Thoracic aorta (tissue), 2 donors: Measurements from ENCODE around the gene SERPINB11. TPM values are rescaled to one million over a fixed set of nuclear protein-coding genes. Genes with fewer than 3 reads are reported as not detected.
"Not testable (repeated sequence)": the region's sequence is repeated elsewhere in the genome, so short reads cannot be mapped to it uniquely, and the experiment has no call there.

ENCODE experiments used
- ATAC-seq: fragments of 150-250 bp; one replicate; pipeline ENCODE4 v1.8.0; 2017; ENCODE audit warnings: low read depth; ENCODE audit not compliant: insufficient number of reproducible peaks, low FRiP score
- DNase-seq: peaks from one replicate; pipeline ENCODE4 v3.0.0-alpha.2; 2020; ENCODE audit warnings: low spot score
- H3K27ac ChIP-seq, 2 donors: fragments of 200-600 bp; sonication (generic); 1 replicate in 1 of 2; 2 replicates in 1 of 2; pipeline ENCODE4 v1.5.1; 2016; ENCODE audit warnings: mild to moderate bottlenecking in 2 of 2, moderate library complexity in 2 of 2
- H3K27me3 ChIP-seq: fragments of 200-600 bp; sonication (generic); replicated peaks from 2 replicates; pipeline ENCODE4 v1.6.0; 2016; ENCODE audit warnings: mild to moderate bottlenecking; ENCODE audit not compliant: insufficient read depth
- H3K36me3 ChIP-seq: fragments of 200-600 bp; sonication (generic); one replicate; pipeline ENCODE4 v1.5.1; 2016
- H3K4me1 ChIP-seq, 2 donors: fragments of 200-600 bp; sonication (generic); 1 replicate in 1 of 2; 2 replicates in 1 of 2; pipeline versions ENCODE4 v1.5.1 to v1.6.0; 2016; ENCODE audit warnings: low read depth in 2 of 2, mild to moderate bottlenecking in 1 of 2; ENCODE audit not compliant: control insufficient read depth in 1 of 2
- H3K4me3 ChIP-seq: fragments of 200-600 bp; sonication (generic); 2 replicates; pipeline ENCODE4 v1.5.1; 2016; ENCODE audit warnings: mild to moderate bottlenecking
- H3K9me3 ChIP-seq: fragments of 200-600 bp; sonication (generic); 2 replicates; pipeline ENCODE4 v1.5.1; 2016
- total RNA-seq, 2 donors: library from RNA; depleted of rRNA; stranded (reverse); fragments of >200 nt; gene quantifications; one replicate each; pipeline versions ENCODE4 v1.1.0 to v1.2.3, GENCODE V29; 2016
- TF ChIP-seq, protein P1 (sequence below): fragments of 200-600 bp; sonication (generic); IDR thresholded peaks from one replicate; pipeline ENCODE4 v1.5.1; 2019; ENCODE audit warnings: antibody characterized with exemption

SERPINB11 gene, protein sequence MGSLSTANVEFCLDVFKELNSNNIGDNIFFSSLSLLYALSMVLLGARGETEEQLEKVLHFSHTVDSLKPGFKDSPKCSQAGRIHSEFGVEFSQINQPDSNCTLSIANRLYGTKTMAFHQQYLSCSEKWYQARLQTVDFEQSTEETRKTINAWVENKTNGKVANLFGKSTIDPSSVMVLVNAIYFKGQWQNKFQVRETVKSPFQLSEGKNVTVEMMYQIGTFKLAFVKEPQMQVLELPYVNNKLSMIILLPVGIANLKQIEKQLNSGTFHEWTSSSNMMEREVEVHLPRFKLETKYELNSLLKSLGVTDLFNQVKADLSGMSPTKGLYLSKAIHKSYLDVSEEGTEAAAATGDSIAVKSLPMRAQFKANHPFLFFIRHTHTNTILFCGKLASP
- not detected for total RNA-seq

DNA sequence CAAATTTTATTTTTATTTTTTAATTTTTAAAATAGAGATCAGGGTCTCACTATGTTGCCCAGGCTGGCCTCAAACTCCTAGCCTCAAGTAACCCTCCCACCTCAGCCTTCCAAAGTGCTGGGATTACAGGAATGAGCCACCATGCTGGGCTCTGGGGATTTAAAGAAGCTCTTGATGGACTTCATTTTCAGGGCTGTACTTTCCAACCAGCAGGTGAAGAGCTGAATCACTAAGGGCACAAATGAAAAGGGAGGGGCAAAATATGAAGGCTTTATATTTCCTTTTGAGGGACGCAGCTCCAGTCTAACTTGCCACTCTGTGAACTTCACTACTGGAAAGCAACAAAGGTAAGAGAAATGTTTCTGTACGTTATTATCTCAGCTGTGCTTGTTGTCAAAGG, at the start of gene SERPINB11:
SERPINB11 (plus strand) TSS at position 301 of the 400 bp plus-strand sequence. CDS start 7,234 bp downstream, outside the sequence.
- TF ChIP-seq, protein P1, sequence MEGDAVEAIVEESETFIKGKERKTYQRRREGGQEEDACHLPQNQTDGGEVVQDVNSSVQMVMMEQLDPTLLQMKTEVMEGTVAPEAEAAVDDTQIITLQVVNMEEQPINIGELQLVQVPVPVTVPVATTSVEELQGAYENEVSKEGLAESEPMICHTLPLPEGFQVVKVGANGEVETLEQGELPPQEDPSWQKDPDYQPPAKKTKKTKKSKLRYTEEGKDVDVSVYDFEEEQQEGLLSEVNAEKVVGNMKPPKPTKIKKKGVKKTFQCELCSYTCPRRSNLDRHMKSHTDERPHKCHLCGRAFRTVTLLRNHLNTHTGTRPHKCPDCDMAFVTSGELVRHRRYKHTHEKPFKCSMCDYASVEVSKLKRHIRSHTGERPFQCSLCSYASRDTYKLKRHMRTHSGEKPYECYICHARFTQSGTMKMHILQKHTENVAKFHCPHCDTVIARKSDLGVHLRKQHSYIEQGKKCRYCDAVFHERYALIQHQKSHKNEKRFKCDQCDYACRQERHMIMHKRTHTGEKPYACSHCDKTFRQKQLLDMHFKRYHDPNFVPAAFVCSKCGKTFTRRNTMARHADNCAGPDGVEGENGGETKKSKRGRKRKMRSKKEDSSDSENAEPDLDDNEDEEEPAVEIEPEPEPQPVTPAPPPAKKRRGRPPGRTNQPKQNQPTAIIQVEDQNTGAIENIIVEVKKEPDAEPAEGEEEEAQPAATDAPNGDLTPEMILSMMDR = no peak
- Histone ChIP-seq H3K9me3 (no peaks in the 10 kb centered on the region), H3K4me1 (no peaks in the 10 kb centered on the region), H3K27me3 (no peaks in the 10 kb centered on the region), H3K27ac (no peak within 1 kb of the TSS), H3K4me3 (no peak within 1 kb of the TSS), H3K36me3 (no peaks in the 10 kb centered on the region)
- DNase-seq = no peak
- ATAC-seq = no peak

DNA sequence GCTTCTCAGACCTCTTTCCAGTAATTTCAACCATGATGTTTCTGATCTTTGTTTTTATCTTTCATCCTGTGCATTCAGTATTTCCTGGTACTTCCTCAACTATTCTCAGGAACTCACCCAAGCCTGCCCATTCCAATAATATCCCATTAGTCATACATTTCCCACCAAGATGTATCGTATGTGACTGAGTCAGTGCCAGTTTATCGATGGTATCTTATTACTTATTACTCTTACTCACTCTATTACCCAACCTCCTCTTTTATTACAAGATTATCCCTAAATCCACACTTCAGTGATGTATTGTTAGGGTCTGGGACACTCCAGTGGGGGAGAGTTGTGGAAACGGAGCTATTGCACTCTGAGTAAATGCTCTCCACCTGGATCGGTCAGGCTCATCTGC, 43.8 kb upstream of the SERPINB11 start:
- not testable (repeated sequence) for DNase-seq, H3K4me1 ChIP-seq, H3K4me3 ChIP-seq, H3K27ac ChIP-seq, H3K9me3 ChIP-seq, ATAC-seq, H3K36me3 ChIP-seq, H3K27me3 ChIP-seq

DNA sequence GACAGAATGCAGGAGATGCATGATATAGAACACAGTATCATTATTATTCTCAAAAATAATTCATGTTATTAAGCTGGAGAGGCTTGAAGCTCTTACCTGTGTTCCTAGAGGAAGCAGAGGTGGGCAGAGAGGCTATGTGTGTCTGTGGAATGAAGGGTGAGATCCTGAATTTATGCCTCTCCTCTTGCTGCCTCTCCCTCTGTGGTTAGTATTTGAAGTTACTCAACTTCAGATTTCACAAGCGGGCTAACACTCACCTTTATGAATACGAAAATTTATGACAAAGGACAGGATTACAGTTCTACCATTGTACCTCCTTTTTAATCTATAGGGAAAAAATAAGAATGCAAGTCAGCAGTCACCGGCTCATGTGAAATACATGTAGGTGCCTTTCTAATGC, 41.0 kb upstream of the SERPINB11 start, which contains the start of gene SERPINB3:
SERPINB3 (minus strand) TSS at position 144 of the 400 bp plus-strand sequence. CDS start 677 bp downstream, outside the sequence.
- H3K4me3 ChIP-seq = not testable (repeated sequence)

DNA sequence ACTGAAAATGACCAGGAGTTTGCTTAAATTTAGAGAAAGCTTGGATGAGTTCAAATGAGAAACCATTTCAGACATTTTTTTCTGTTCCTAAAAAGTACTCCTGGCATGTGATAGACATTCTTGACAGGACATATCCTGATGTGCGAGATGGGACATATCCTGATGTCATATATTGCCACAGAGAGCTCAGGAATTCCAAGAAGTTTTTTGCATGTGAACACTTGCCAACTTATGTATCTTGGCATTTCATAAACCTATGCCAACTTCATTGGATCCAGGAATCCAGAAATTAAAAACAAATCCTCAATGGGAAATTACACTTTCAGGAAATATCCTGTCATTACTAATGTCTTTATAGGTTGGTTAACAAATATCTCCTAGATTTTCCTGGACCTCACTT, 38.2 kb upstream of the SERPINB11 start:
- no peaks in the 10 kb centered on the region for H3K27me3 ChIP-seq
- no peaks in the 10 kb centered on the region for H3K4me1 ChIP-seq
- ATAC-seq (no peak), DNase-seq (no peak)
- no peaks in the 10 kb centered on the region for H3K9me3 ChIP-seq
- H3K4me3 ChIP-seq = no peak overlapping the region
- TF ChIP-seq, protein P1 = no peak
- H3K36me3 ChIP-seq = no peaks in the 10 kb centered on the region
- H3K27ac ChIP-seq = no peak overlapping the region

More for the DNA sequence above, 41.0 kb upstream of the SERPINB11 start, which contains the start of gene SERPINB3:
- not testable (repeated sequence) for H3K36me3 ChIP-seq, H3K27ac ChIP-seq, H3K9me3 ChIP-seq, ATAC-seq, DNase-seq, H3K4me1 ChIP-seq, H3K27me3 ChIP-seq

DNA sequence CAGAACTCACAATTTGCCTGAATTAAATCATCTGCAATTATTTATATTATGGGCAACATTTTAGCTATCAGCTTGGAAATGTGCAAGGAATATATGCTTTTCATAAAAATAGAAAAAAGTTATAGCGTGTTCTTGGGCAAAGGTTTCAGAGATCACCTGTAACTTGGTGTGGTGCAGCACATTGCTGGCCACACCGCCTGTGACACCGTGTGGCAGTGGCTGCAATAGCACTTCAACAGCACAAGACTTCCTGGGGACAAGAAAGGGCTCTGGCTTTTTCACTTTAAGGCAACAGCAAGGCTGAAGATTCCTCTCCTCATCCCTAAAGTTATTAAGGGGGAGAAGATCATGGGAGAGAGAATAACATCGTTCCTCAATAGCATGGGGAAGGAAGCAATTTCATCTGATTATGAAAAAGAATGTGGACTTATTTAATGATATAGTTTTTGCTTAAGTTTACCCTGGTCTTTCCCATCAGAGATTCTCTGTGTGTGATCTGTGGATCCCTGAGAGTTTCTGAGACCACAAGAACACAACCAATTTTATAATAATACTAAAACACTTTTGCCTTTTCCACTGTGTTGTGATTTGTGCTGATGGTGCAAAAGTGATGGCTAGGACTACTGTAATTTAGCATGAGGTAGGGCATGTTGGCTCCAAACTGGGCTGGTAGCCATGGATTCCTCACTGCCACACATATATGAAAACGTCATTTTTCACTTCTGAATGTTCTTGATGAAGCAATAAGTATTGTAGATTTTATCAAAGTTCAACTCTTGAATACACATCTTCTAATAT, 26.0 kb upstream of the SERPINB11 start:
- H3K9me3 ChIP-seq = no peaks in the 10 kb centered on the region
- H3K27me3 ChIP-seq = no peaks in the 10 kb centered on the region
- no peak overlapping the region for H3K4me3 ChIP-seq
- no peak overlapping the region for H3K27ac ChIP-seq
- no peak for ATAC-seq
- H3K4me1 ChIP-seq = no peaks in the 10 kb centered on the region
- TF ChIP-seq, protein P1 = no peak
- no peaks in the 10 kb centered on the region for H3K36me3 ChIP-seq
- DNase-seq = no peak
